Activated T-cell treated with anti-CD3 and anti-CD28 coated beads for 24 hours (primary cell): ENCODE results near the gene OGDHL.
"Not testable (repeated sequence)": the region's sequence is repeated elsewhere in the genome, so short reads cannot be mapped to it uniquely, and the experiment has no call there.

Source experiments
- DNase-seq: peaks from one replicate; pipeline ENCODE4 v3.0.0-alpha.2; 2020; ENCODE audit warnings: low read depth

OGDHL gene

GRCh38 chr10:49756031-49756430 lies 6.1 kb downstream of the OGDHL start:
- no peak for DNase-seq

- not testable (repeated sequence) for DNase-seq
Measured at GRCh38 chr10:49754951-49755350, 7.2 kb downstream of the OGDHL start.

- DNase-seq, result no peak
Measured at GRCh38 chr10:49752584-49752983, 9.5 kb downstream of the OGDHL start.

- DNase-seq, result no peak
Measured at GRCh38 chr10:49751636-49752510, 10.2 kb downstream of the OGDHL start.

GRCh38 chr10:49751216-49751615 lies 10.9 kb downstream of the OGDHL start:
- DNase-seq, result no peak

- DNase-seq, result no peak
Measured at GRCh38 chr10:49750546-49750945, 11.6 kb downstream of the OGDHL start.

- no peak for DNase-seq
Measured at GRCh38 chr10:49749556-49750491, 12.3 kb downstream of the OGDHL start.

GRCh38 chr10:49749144-49749543 lies 13.0 kb downstream of the OGDHL start:
- no peak for DNase-seq

GRCh38 chr10:49748006-49748405 lies 14.1 kb downstream of the OGDHL start:
- no peak for DNase-seq

GRCh38 chr10:49747303-49747646 lies 14.8 kb downstream of the OGDHL start:
- DNase-seq, result no peak

- DNase-seq, result no peak
Measured at GRCh38 chr10:49746626-49747302, 15.4 kb downstream of the OGDHL start.

- DNase-seq, result no peak
Measured at GRCh38 chr10:49745756-49746155, 16.4 kb downstream of the OGDHL start.

GRCh38 chr10:49744924-49745605 lies 17.1 kb downstream of the OGDHL start:
- DNase-seq, result no peak

GRCh38 chr10:49744091-49744685 lies 17.9 kb downstream of the OGDHL start:
- no peak for DNase-seq

- no peak for DNase-seq
Measured at GRCh38 chr10:49743464-49744075, 18.6 kb downstream of the OGDHL start.

GRCh38 chr10:49742683-49743463 lies 19.2 kb downstream of the OGDHL start:
- DNase-seq, result no peak

- DNase-seq, result no peak
Measured at GRCh38 chr10:49741108-49741995, 20.8 kb downstream of the OGDHL start.

GRCh38 chr10:49740346-49741107 lies 21.6 kb downstream of the OGDHL start:
- no peak for DNase-seq
